GM21390 (cell line): ENCODE data around the gene KANK4.

ENCODE experiments used
- ATAC-seq: cut with Tn5 transposase; IDR thresholded peaks from one replicate; pipeline ENCODE4 v1.9.1; 2021; ENCODE audit not compliant: unreplicated experiment

KANK4 gene

GRCh38 chr1:62307895-62308492, 11.2 kb downstream of the KANK4 start:
- no peak for ATAC-seq

DNA sequence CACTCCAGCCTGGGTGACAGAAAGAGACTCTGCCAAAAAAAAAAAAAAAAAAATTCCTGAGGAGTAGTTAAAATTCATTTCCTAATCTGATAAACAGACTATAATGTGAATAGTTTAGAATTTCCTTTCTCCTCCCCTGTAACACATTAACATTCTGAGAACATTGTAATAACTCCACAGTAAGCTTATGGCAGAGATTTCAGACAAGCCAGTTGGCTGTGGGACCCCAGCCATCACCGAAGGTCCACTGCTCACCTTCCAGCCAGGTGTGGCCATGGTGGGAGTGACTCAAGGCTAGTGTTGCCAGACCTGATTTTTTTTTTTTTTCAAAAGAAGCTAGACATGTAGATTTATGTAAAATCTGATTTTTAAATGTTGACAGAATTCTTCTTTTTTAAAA, 11.8 kb downstream of the KANK4 start:
- ATAC-seq, result no peak

DNA sequence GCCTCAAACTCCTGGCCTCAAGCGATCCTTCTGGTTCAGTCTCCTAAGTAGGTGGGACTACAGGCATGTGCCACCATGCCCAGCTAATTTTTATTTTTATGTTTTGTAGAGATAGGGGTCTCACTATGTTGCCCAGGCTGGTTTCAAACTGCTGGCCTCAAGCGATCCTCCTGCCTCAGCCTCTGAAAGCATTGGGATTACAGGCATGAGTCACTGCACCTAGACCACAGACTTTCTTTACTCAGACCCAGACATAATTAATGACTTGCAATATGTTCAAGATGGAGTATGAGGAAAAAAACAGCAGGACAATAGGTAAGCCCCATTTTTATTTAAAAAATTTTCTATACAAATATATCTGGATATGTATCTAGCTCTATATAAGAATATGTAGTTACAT, 13.2 kb downstream of the KANK4 start:
- ATAC-seq, result no peak

- ATAC-seq, result no peak
These were observed 14.3 kb downstream of the KANK4 start for GRCh38 chr1:62304975-62305374.

GRCh38 chr1:62304515-62304914, 14.7 kb downstream of the KANK4 start:
- no peak for ATAC-seq

- no peak for ATAC-seq
These were observed 17.4 kb downstream of the KANK4 start for GRCh38 chr1:62301726-62302390.

GRCh38 chr1:62299426-62300200, 19.6 kb downstream of the KANK4 start:
- no peak for ATAC-seq

DNA sequence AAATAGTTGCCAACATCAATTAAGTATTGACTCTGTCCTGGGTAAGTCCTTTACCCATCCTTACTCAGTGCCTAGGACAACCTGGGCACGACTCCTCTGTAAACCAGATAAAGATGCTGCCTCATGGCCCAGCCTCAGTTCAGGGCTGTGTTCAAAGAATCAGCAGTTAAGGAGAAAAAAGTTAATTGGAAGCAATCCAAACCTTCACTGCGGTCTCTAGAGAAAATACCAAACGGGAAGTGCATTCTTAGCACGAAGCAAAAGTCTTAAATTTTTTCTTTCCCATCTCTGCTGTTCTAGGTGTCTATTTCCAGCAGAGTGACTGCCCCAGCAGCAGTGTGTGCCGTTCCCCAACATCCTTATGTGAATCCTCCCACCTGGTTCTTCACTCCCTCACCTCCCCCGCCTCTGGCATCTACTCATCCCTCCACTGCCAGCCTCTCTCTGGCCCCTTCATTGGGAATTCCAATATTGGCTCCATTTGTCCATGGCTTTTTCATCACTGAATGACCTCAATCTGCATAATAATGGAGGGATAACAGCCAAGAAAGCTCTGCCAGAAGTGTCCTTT, 23.2 kb downstream of the KANK4 start:
- ATAC-seq, result peak; percentile 72

GRCh38 chr1:62294261-62294660, 25.0 kb downstream of the KANK4 start:
- ATAC-seq, result no peak

GRCh38 chr1:62288662-62289061, 30.6 kb downstream of the KANK4 start:
- no peak for ATAC-seq

DNA sequence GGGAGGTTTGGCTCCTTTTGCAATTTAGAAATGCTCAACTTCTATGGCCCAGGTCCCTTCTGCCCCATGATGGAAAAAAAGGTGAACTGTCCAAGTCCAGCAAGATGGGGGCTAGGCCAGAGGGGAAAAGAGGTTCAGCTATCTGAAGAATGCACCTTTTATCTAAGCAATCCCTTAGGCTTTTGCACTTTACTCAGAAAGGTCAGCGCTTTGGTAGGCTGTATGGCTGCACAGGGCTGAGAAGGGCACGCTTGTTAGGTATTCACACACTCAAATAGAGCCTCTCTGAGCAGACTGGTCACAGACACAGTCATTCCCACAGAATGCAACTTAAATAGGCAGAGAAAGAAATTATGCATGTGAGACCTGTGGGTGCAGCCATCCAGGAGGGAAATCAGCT, 31.0 kb downstream of the KANK4 start:
- ATAC-seq, result no peak

- ATAC-seq, result no peak
These were observed 32.4 kb downstream of the KANK4 start for GRCh38 chr1:62286786-62287224.

GRCh38 chr1:62285984-62286785, 33.0 kb downstream of the KANK4 start:
- ATAC-seq, result no peak

DNA sequence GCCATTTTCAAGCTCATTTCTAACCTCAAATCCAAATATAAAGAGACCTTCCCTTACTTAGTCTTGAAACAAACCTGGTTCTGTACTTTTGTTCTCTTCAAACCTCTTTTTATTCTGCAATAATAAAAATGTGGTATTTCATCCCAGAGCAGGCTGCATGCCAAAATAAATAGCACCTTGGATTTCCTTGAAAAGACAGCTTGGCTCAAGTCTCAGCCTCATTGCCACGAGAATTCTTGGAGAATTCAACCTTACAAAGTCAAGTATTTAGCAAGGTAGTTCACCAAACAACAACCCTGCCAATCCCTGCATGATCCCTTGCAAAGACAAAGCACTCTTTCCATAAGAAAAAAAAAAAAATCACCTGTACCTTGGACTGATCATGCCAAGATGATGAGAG, 33.8 kb downstream of the KANK4 start:
- no peak for ATAC-seq

- no peak for ATAC-seq
These were observed 35.2 kb downstream of the KANK4 start for GRCh38 chr1:62283986-62284385.

GRCh38 chr1:62282909-62283755, 36.1 kb downstream of the KANK4 start:
- ATAC-seq, result no peak

DNA sequence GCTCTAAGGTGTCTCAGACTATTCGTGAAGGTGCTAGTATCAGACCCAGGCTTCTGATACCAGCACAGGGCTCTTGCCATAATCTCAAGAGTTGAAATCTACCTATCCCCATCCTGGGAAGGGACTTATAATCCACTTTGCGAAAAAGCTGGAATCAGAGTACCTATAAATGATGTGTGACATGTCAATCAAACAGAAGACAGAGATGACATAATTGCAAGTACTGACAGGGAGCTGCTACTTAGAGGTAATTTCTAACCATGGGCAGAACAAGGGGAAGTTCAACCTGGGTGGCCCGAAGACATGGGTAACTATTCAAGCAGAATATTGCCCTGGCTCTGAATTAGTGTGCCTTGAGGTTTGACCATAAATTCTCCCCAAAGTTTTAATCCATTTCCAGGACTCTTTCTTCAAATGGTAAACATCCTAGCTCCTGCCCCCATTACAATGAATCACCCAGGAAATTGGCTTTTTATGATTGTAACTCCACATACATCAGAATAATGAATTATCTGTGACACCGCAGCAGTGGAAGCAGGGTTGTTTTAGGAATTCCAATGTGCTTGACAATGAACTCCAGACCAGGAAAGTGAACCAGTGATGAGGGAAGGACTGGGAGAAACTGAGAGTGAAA, 37.2 kb downstream of the KANK4 start:
- no peak for ATAC-seq

- no peak for ATAC-seq
These were observed 38.2 kb downstream of the KANK4 start for GRCh38 chr1:62280960-62281465.

- ATAC-seq, result no peak
These were observed 39.1 kb downstream of the KANK4 start for GRCh38 chr1:62280150-62280549.
